Measurements from ENCODE around the gene ALDH1A2.
"Not testable (repeated sequence)": the region's sequence is repeated elsewhere in the genome, so short reads cannot be mapped to it uniquely, and the experiment has no call there.

The ALDH1A2 gene

GRCh38 chr15:58065445-58066041 is at the start of gene ALDH1A2:
Gene ALDH1A2 (minus strand): TSS chr15:58065711. CDS start chr15:58065650, 61 bp downstream.
- TF ChIP-seq CTCF (IDR thresholded peaks at IDR 0.05; ENCODE audit: low read depth, low read length) = no peak
- peak within 1 kb of the TSS; percentile 57 to 61 for H3K4me3 ChIP-seq (replicated peaks in 1 of 2; ENCODE audit: low read depth in 2 of 2, low read length in 2 of 2)
- peak; percentile 23 to 37 for DNase-seq (ENCODE audit: low read depth in 2 of 2)

GRCh38 chr15:58114812-58115211 is 49.3 kb upstream of the ALDH1A2 start:
- H3K4me3 ChIP-seq (replicated peaks in 1 of 2; ENCODE audit: low read depth in 2 of 2, low read length in 2 of 2) = no peak overlapping the region
- TF ChIP-seq CTCF (IDR thresholded peaks at IDR 0.05; ENCODE audit: low read depth, low read length) = no peak
- DNase-seq (ENCODE audit: low read depth in 2 of 2) = no peak

- TF ChIP-seq CTCF (IDR thresholded peaks at IDR 0.05; ENCODE audit: low read depth, low read length) = no peak
- no peak overlapping the region for H3K4me3 ChIP-seq (replicated peaks in 1 of 2; ENCODE audit: low read depth in 2 of 2, low read length in 2 of 2)
- DNase-seq (ENCODE audit: low read depth in 2 of 2) = no peak
These were observed 48.9 kb upstream of the ALDH1A2 start for GRCh38 chr15:58114388-58114787.

- not testable (repeated sequence) for DNase-seq (ENCODE audit: low read depth in 2 of 2); H3K4me3 ChIP-seq (replicated peaks in 1 of 2; ENCODE audit: low read depth in 2 of 2, low read length in 2 of 2)
These were observed 47.8 kb upstream of the ALDH1A2 start for GRCh38 chr15:58113358-58113757.

- DNase-seq (ENCODE audit: low read depth in 2 of 2) = no peak
- no peak for TF ChIP-seq CTCF (IDR thresholded peaks at IDR 0.05; ENCODE audit: low read depth, low read length)
- no peak overlapping the region for H3K4me3 ChIP-seq (replicated peaks in 1 of 2; ENCODE audit: low read depth in 2 of 2, low read length in 2 of 2)
These were observed 46.2 kb upstream of the ALDH1A2 start for GRCh38 chr15:58111718-58112104.

GRCh38 chr15:58110999-58111717 is 45.6 kb upstream of the ALDH1A2 start:
- no peak for DNase-seq (ENCODE audit: low read depth in 2 of 2)
- no peak for TF ChIP-seq CTCF (IDR thresholded peaks at IDR 0.05; ENCODE audit: low read depth, low read length)
- H3K4me3 ChIP-seq (replicated peaks in 1 of 2; ENCODE audit: low read depth in 2 of 2, low read length in 2 of 2) = no peak overlapping the region

- no peak for TF ChIP-seq CTCF (IDR thresholded peaks at IDR 0.05; ENCODE audit: low read depth, low read length)
- no peak for DNase-seq (ENCODE audit: low read depth in 2 of 2)
- H3K4me3 ChIP-seq (replicated peaks in 1 of 2; ENCODE audit: low read depth in 2 of 2, low read length in 2 of 2) = no peak overlapping the region
These were observed 43.9 kb upstream of the ALDH1A2 start for GRCh38 chr15:58109419-58109818.
